Activated CD4-positive, CD25-positive, alpha-beta regulatory T cell treated with anti-CD3 and anti-CD28 coated beads, Interleukin-2, amount 50 U/mL, for 16 hours (primary cell): ENCODE measurements around the gene TMPRSS11A.

Experiments used
- DNase-seq: peaks from one replicate; pipeline ENCODE4 v3.0.0-alpha.2; 2020; ENCODE audit warnings: low read depth, low spot score

Gene TMPRSS11A

DNA sequence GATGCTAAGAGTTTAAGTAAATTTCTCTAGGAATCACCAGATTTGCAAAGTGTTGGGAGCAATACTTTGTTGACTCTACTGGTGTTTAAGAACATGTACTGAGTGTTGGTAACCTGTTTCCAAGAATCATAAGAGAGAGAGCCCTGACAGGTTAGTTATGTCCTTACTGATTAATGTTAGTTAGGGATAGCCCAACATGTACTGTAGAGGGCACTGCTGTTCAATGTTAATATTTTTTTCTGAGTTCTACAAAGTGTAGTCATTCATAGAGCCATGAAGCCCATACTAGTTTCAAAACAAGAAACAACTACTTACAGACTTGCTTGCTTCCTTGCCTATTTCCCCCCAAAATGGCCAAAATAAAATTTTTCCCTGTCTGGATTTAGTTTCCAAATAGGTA, 91.4 kb downstream of the TMPRSS11A start:
- DNase-seq = no peak

DNA sequence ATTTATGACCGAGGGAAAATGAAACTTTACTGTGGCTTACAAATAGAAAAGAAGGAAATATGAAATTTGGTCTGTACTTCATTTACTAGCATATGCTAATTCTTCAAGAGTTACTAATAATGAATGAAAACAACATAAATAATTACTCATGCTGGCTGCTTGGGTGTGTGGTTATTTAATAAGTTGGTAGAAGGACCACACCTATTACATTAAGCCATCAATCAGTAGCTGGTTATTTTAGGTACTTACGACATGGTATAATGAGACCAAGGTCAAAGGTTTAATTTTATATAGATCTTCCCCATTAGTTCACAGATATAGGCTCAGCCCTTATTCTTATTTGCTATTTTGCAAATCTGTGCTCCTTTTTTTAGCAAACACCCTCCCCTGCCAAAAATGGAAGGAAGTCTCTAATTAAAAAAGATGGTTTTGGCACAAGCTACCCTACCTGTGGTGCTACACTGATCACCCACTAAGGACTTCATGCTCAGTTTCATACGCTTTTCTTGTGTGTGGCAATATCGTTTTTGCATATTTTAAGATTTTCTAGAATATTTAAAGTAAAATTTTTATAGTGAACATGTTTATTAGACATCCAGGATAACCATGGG, 93.6 kb downstream of the TMPRSS11A start:
- DNase-seq = no peak

DNA sequence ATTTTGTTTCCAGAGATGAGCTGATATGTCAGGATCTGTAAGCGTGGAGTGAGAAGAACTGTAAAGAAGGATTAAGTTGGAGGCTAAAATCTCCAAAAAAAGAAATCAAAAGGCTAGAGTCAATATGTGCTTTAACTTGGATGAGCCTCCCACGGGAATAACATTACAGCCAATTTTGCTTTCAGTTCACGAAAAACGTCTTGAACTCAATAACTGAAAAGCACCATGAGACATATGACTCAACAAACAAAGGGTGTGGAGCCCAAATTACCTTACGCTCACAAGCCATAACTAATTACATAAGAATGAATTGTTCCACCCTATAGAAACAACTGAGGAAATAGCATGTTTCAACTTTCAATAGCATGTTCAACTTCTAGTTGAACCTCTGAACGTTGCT, 101.8 kb downstream of the TMPRSS11A start:
- no peak for DNase-seq
